ENCODE data around the gene CNIH1. TPM values are rescaled to one million over a fixed set of nuclear protein-coding genes. Genes with fewer than 3 reads are reported as not detected.
"Not testable (repeated sequence)": the region's sequence is repeated elsewhere in the genome, so short reads cannot be mapped to it uniquely, and the experiment has no call there.

The CNIH1 gene
- total RNA-seq, 2 experiments from 2014 or later = 55.9 TPM

DNA sequence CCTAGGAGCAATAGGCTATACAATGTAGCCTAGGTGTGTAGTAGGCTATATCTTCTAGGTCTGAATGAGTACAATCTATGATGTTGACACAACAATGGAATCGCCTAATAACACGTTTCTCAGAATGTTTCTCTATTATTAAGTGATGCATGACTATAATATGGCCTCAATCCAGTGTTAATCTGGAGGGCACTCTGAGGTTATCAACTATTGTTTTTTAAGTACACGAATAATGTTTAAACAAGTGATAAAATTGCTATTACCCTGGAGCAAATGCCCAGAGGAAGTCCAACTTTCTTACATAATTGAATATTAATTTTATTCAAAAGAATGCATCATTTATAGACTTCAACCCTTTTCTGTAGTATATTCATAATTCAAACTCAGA lies 16.4 kb upstream of the CNIH1 start:
- Mint-ChIP-seq H3K9me3 (no peaks in the 10 kb centered on the region), H3K36me3 (ENCODE audit: low read depth) (no peaks in the 10 kb centered on the region), H3K4me1 (ENCODE audit: low read depth) (no peaks in the 10 kb centered on the region), H3K27me3 (no peaks in the 10 kb centered on the region), H3K27ac (no peak overlapping the region), H3K4me3 (no peak overlapping the region)
- CTCF ChIA-PET = no interaction called here
- ATAC-seq (ENCODE audit: poor library complexity) (no peak), DNase-seq (no peak)
- Histone ChIP-seq H3K4me1 (ENCODE audit: insufficient read depth, low read length) (no peaks in the 10 kb centered on the region), H3K4me3 (ENCODE audit: low read length) (no peak overlapping the region), H3K27me3 (ENCODE audit: control insufficient read depth in 1 of 2, insufficient read depth in 2 of 2, low read length in 2 of 2) (no peaks in the 10 kb centered on the region), H3K27ac (ENCODE audit: low read depth in 1 of 2, low read length in 2 of 2) (no peak overlapping the region), H3K36me3 (ENCODE audit: insufficient read depth, low read length) (no peaks in the 10 kb centered on the region), H3K9me3 (ENCODE audit: control insufficient read depth in 1 of 2, insufficient read depth in 1 of 2, low read length in 2 of 2) (peaks cover 0 to 8% of the 10 kb centered on the region in 2 experiments)
- intact Hi-C loops (cut with DNase I, micrococcal nuclease) = no loop called here
- TF ChIP-seq, protein P1, sequence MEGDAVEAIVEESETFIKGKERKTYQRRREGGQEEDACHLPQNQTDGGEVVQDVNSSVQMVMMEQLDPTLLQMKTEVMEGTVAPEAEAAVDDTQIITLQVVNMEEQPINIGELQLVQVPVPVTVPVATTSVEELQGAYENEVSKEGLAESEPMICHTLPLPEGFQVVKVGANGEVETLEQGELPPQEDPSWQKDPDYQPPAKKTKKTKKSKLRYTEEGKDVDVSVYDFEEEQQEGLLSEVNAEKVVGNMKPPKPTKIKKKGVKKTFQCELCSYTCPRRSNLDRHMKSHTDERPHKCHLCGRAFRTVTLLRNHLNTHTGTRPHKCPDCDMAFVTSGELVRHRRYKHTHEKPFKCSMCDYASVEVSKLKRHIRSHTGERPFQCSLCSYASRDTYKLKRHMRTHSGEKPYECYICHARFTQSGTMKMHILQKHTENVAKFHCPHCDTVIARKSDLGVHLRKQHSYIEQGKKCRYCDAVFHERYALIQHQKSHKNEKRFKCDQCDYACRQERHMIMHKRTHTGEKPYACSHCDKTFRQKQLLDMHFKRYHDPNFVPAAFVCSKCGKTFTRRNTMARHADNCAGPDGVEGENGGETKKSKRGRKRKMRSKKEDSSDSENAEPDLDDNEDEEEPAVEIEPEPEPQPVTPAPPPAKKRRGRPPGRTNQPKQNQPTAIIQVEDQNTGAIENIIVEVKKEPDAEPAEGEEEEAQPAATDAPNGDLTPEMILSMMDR (IDR thresholded peaks at IDR 0.05) = no peak
- POLR2A ChIA-PET = no interaction called here

DNA sequence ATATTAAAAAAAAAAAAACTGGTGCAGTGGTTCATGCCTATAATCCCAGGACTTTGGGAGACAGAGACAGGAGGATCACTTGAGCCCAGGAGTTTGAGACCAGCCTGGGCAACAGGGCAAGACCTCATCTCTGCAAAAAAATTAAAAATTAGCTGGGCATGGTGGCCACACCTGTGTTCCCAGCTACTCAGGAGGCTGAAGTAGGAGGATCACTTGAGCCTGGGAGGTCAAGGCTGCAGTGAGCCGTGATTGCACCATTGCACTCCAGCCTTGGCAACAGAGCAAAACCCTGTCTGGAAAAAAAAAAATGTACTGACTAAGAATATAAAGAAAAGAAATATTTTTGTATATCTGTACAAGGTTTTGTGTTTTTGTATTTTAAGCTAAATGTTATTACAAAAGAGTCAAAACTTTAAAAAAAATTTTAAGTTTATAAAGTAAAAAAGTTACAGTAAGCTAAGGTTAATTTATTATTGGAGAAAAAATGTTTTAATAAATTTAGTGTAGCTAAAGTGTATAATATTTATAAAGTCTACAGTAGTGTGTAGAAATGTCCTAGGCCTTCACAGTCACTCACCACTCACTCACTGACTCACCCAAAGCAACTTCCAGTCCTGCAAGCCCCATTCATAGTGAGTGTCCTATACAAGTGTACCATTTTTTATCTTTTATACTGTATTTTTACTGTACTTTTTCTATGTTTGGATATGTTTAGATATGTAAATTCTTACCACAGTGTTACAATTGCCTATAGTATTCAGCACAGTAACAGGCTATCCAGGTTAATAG lies 15.8 kb upstream of the CNIH1 start:
- DNase-seq; CTCF ChIA-PET; H3K27ac Mint-ChIP-seq; H3K4me1 Mint-ChIP-seq (ENCODE audit: low read depth); H3K27ac ChIP-seq (ENCODE audit: low read depth in 1 of 2, low read length in 2 of 2); H3K4me3 Mint-ChIP-seq; intact Hi-C loops (cut with DNase I, micrococcal nuclease); H3K4me3 ChIP-seq (ENCODE audit: low read length); ATAC-seq (ENCODE audit: poor library complexity); H3K27me3 ChIP-seq (ENCODE audit: control insufficient read depth in 1 of 2, insufficient read depth in 2 of 2, low read length in 2 of 2); H3K27me3 Mint-ChIP-seq; H3K9me3 ChIP-seq (ENCODE audit: control insufficient read depth in 1 of 2, insufficient read depth in 1 of 2, low read length in 2 of 2); H3K36me3 ChIP-seq (ENCODE audit: insufficient read depth, low read length); H3K36me3 Mint-ChIP-seq (ENCODE audit: low read depth); H3K4me1 ChIP-seq (ENCODE audit: insufficient read depth, low read length); H3K9me3 Mint-ChIP-seq: not testable (repeated sequence)
- POLR2A ChIA-PET = interaction anchor here (0.6 kb wide), 1 partner anchor 594 kb away, joined by 3 read pairs; no protein-coding TSS in a partner anchor

DNA sequence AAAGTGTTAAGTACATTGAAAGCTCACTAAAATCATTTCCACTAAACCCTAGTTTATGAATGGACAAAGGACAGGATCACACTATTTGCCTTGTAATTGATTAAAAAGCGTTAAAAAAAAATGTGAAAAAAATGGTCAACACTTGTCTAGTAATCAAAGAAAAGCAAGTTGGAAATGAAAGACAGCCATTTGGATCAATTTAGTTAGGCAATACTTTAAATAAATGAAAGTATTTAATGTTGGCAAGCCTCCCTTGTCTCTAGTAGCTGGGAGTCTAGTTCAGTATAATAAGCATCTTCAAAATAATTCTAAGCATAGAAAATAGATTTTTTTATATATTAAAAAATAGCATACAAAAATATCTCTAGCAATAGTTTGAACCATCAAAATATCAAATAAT lies 14.2 kb upstream of the CNIH1 start:
- H3K27ac ChIP-seq (ENCODE audit: low read depth in 1 of 2, low read length in 2 of 2) = no peak overlapping the region
- no peaks in the 10 kb centered on the region for H3K9me3 Mint-ChIP-seq
- no peak overlapping the region for H3K4me3 ChIP-seq (ENCODE audit: low read length)
- H3K36me3 ChIP-seq (ENCODE audit: insufficient read depth, low read length) = no peaks in the 10 kb centered on the region
- ChIA-PET POLR2A (no interaction called here), CTCF (interaction anchor here (1.4 kb wide), 1 partner anchor 9 kb away, joined by 3 read pairs; no protein-coding TSS in a partner anchor)
- H3K4me1 ChIP-seq (ENCODE audit: insufficient read depth, low read length) = no peaks in the 10 kb centered on the region
- H3K27me3 ChIP-seq (ENCODE audit: control insufficient read depth in 1 of 2, insufficient read depth in 2 of 2, low read length in 2 of 2) = no peaks in the 10 kb centered on the region
- peaks cover 0 to 8% of the 10 kb centered on the region in 2 experiments for H3K9me3 ChIP-seq (ENCODE audit: control insufficient read depth in 1 of 2, insufficient read depth in 1 of 2, low read length in 2 of 2)
- H3K4me3 Mint-ChIP-seq = no peak overlapping the region
- DNase-seq (no peak), ATAC-seq (ENCODE audit: poor library complexity) (no peak)
- no peaks in the 10 kb centered on the region for H3K27me3 Mint-ChIP-seq
- H3K36me3 Mint-ChIP-seq (ENCODE audit: low read depth) = no peaks in the 10 kb centered on the region
- intact Hi-C loops (cut with DNase I, micrococcal nuclease) = no loop called here
- H3K4me1 Mint-ChIP-seq (ENCODE audit: low read depth) = no peaks in the 10 kb centered on the region
- TF ChIP-seq, protein P1 (IDR thresholded peaks at IDR 0.05) = no peak
- H3K27ac Mint-ChIP-seq = no peak overlapping the region

DNA sequence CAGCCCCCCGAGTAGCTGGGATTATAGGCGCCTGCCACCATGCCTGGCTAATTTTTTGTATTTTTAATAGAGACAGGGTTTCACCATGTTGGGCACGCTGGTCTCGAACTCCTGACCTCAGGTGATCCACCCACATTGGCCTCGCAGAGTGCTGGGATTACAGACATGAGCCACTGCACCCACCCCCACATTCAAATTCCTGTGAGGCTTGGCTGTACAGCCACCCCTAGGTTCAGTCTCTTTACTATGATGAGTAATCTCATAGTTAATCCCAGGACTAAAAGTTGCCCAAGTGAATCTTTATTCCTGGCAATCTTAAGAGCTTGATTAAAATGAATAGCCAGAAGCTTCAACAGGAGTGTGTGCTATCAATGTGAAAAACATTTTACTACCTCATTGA lies 12.8 kb upstream of the CNIH1 start:
- H3K27me3 ChIP-seq (ENCODE audit: control insufficient read depth in 1 of 2, insufficient read depth in 2 of 2, low read length in 2 of 2); H3K4me3 ChIP-seq (ENCODE audit: low read length); H3K9me3 Mint-ChIP-seq; DNase-seq; H3K4me1 Mint-ChIP-seq (ENCODE audit: low read depth); POLR2A ChIA-PET; H3K27ac Mint-ChIP-seq; H3K27ac ChIP-seq (ENCODE audit: low read depth in 1 of 2, low read length in 2 of 2); CTCF ChIA-PET; H3K27me3 Mint-ChIP-seq; H3K4me1 ChIP-seq (ENCODE audit: insufficient read depth, low read length); H3K36me3 ChIP-seq (ENCODE audit: insufficient read depth, low read length); H3K4me3 Mint-ChIP-seq; ATAC-seq (ENCODE audit: poor library complexity); H3K36me3 Mint-ChIP-seq (ENCODE audit: low read depth); intact Hi-C loops (cut with DNase I, micrococcal nuclease); H3K9me3 ChIP-seq (ENCODE audit: control insufficient read depth in 1 of 2, insufficient read depth in 1 of 2, low read length in 2 of 2): not testable (repeated sequence)

All from CD4-positive, alpha-beta T cell (primary cell).